DMS53 (cell line): Measurements from ENCODE around the gene ZNF267.
"Not testable (repeated sequence)": the region's sequence is repeated elsewhere in the genome, so short reads cannot be mapped to it uniquely, and the experiment has no call there.

Experiments
- DNase-seq: peaks from one replicate; lab custom pipeline; 2025; lab: John Stamatoyannopoulos, UW

Gene ZNF267

DNA sequence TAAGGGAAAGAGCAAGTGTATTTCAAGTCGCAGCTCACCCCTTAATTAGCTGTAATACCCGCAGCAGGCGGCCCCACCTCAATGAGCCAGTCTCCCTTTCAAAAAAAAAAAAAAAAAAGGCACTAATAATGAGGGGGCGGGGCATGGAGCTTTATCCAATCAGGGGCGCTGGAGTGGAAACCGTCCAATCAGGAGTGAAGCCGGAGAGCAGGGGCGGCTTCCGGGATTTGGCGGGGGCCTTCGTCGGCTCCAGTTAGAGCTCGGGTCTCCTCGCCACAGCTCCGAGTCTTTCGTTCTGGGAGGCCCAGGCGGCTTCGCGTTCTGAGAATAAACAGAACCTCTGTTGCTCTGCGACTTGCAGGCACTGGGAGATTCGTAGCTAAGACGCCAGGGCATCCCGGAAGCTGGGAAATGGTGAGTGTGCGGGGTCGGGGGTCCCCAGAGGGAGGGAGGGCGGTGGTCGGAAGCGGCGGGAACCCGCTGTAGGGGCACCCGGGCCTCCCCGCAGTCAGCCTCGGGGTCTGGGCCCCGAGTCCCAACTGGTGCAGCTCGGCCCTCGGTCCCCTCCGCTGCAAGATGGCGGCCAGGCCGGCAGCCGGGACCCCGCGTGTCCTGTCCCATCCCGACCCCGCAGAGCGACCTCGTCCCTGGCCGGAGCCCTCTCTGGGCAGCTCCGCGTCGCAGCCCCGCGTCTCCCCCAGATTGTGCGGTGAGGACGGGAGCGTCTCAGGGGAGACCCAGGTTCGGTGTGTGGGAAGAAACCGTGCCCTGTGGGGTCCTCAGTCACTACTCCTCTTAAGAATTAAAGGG lies at the start of gene ZNF267:
Gene ZNF267, plus strand, starts transcription at position 252 of the 810 bp plus-strand sequence. Its CDS starts 160 bp downstream, at position 412.
- DNase-seq: peak; percentile 95

DNA sequence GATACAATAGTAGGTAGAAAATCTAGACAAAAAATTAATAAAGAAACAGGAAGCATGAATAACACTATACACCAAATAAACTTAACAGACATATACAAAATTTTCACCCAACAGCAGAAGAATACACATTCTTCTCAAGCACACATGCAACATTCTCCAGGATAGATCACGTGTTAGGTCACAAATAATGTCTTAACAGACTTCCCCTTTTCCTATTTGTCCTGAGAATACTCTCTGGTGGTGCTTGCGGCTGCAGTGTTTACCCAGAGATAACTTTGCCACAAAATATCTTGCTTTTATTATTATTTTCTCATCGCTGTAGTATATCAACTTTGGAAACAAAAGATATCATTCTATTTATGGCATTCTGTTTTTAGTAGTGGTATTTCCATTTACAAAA lies 40.6 kb upstream of the ZNF267 start:
- DNase-seq: no peak

DNA sequence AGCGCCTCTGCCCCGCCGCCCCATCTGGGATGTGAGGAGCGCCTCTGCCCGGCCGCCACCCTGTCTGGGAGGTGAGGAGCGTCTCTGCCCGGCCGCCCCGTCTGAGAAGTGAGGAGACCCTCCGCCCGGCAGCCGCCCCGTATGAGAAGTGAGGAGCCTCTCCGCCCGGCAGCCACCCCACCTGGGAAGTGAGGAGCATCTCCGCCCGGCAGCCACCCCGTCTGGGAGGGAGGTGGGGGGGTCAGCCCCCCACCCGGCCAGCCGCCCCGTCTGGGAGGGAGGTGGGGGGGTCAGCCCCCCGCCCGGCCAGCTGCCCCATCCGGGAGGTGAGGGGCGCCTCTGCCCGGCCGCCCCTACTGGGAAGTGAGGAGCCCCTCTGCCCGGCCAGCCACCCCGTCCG lies 37.2 kb upstream of the ZNF267 start:
- not testable (repeated sequence) for DNase-seq

DNA sequence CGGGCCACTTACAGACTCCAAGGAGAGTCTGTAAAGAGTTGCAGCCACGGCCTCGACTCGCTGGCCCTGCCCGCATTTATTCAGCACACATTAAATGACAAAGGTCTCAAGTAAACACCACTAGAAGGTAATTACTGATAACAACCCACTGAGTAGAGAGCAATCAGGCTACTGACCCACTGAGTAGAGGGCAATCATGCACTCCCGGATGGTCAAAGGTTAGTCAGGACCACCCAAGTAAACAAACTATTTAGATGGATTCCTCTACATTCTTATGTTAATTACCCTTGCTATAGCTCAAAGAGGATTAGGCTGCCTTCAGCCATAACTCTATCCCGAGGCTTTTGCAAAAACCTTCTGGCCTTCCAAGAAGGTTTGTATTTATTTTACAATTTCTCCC lies 30.7 kb upstream of the ZNF267 start:
- DNase-seq: no peak

DNA sequence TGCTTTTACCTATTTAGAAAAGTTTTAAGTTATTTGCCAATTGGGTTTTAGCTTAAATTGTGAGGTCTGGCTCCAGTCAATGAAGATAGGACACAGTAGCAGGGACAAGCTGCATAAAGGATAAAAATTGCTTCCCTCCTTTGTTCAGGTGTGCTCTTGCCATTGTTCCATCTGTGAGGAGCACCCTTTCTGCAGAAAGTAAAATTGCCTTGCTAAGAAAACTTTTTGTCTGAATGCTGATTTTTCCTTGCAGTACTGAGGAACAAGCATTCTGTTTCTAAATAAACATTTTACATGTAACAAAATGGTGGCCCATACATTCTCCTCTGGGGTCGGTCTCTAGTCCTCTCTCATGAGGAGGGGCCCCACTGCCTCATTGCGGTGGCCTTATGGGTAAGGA lies 25.0 kb upstream of the ZNF267 start:
- not testable (repeated sequence) for DNase-seq

DNA sequence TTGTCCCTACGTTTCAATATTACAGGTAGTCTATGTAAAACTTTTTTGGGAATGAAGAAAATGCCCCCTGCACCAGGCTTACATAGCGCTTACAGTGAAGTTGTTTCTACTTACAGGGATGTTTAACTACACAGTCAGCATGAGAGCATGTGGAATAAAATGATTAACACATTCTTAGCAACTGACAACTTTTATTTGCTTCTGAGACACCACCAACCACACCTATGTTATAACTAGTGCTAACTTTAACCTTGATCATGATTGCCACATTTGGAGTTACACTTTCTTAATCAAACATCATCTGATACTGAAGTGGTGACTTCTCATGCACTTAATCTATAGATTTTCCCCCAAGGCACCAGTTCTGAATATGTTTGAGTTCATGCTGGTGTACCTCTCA lies 20.3 kb upstream of the ZNF267 start:
- DNase-seq: no peak

DNA sequence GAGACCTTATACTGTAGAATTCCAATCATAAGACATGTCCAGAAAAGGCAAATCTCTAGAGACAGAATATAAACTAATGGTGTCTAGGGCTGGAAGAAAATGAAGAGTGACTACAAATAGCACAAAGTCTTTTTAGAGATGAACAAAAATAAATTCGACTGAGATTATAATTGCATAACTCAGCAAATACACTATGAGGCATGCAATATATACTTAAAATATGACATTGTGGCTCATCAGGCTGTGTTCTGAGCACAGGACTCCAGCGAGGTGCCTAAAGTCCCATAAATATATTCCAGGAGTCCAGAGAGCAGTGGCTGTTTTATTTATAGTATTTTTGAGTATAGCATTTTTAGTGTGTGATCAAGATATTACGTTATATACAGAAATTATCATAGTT lies 13.1 kb upstream of the ZNF267 start:
- DNase-seq: no peak

DNA sequence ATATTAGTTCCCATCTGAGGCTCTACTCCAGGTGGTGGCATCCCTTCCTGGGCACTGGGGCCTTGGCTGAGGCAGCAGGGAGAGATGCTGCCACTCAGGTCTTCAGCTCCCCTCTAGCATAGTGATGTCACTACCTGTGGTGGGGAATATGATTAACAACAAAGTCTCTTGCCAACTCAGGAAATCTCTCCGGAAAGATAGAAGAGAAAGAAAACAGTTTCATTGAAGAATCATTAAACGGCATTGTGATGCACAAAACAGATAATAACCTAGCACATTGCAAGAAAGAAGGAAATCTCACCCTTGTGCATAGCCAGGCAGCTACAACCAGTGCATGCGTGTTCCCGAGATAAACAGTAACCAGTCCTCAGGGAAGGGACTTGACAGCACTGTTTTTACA lies 12.2 kb upstream of the ZNF267 start:
- no peak for DNase-seq

DNA sequence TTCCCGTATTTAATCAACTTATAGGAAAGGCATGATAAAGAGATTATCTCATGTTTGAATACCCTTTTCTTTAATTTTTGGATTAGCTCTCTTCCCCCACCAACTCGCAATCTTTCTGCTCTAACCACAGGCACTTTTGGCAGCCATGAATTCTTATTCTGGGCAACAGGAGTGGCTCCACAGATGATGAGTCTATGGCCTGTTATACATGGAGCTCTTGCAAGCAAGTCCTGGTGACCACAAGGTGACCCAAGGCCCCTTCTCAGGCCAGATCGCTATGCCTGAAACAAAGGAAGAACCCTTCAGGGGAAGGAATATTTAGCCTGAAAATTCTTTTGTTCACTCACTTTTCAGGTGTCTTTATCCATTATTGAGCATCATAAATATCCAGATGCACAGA lies 10.8 kb upstream of the ZNF267 start:
- DNase-seq: no peak

DNA sequence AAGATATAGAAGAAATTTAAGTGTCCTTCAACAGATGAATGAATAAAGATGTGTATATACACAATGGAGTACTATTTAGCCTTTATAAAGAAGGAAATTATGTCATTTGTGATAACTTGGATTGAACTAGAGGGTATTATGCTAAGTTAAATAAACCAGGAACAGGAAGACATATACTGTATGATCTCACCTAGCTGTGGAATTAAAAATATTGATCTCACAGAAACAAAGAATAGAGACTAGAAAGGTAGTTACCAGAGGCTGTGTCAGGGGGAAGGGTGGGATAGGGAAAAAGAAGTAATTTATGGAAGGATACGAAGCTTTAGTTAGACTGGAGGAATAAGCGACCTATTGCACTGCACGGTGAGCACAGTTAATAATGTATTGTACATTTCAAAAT lies 5.4 kb upstream of the ZNF267 start:
- no peak for DNase-seq

DNA sequence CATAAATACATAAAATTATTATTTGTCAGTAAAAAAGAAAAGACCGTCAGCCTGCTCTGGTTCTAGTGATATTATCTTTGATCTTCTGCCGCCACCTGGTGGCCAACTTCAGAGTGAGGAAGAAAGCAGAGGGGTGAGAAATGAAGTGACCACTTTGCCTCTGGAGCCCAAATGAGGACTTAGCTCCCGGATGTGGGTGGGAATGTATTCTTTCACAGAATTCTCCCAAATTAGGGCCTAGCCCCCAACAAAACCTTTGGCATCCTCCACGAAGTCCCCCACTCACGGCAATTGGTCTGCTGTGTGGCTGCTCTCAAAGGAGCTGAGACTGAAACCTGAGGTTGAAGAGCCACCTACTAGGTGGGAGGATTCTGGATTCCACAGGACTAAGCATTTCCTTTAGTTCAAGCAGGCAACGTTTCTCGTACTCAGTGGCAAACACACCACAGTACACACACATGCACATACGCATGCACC lies 4.9 kb upstream of the ZNF267 start:
- DNase-seq: peak; percentile 78

DNA sequence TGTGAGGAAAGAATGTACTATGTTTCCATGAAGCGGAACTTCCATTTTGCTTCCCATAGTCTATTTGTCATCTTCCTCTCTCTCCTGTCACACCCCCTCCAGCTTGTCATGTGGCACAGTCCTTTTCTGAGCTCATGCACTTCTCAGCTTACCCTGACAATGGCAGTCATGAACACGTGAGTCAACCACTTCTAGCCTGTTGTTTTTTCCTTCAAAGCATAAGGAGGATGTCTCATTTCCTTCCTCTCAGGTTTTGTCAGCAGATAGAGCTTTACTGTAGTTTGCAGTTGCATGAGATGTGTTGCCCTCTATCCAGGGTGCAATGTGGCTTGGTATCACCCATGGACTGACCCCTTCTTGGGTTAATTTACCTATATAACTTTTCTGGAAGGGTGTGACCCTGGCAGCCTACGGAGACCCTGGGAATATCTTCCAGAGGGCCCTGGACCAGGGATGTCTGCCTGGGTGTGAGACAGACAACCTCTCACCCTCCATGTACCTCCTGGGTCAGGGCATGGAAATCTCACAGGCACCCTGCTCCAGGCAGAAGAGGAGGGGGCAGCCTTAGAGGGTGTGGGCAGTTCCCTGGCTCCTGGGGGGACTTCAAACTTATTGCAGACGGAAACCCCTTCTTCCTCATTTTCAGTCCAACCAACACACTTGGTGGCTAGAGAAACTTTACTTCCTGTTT lies 4.0 kb upstream of the ZNF267 start:
- peak; percentile 77 for DNase-seq

DNA sequence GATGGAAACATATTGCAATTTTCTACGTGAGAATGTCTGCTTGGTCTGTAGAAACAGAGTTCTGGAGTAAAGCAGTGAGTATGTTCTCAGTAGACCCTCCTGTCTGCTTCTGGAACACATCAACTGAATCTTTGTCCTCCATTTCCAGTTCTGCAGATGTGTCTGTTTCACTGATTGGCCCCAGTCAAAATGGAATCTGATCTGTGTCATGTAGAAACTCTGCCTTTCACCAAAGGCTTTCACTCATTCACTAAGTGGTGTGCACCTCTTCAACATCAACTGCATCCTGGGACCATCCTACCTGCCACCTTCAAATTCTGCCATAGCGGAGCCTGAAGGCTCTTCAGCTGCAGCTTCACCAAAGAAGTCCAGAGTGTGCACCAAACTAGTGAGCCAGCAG lies 2.8 kb upstream of the ZNF267 start:
- DNase-seq: no peak

DNA sequence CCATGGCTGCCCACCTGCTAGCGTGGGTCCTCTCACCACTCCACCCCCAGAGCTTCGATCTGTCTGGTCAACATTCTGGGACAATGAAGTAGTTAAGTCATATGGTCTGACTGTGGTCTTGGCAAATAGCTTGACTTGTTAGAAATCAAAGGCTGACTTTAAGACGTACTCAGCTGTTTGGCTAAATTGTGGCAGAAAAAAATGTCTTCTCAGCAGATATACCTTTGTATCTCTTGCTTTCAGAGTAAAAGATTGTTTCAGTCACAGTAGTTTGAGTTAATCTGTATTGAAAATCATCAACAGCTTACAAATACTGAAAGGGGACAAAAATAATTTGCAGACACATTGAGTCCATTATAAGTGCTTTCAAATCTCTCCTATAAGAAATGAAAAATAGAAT lies 2.1 kb upstream of the ZNF267 start:
- DNase-seq: no peak

DNA sequence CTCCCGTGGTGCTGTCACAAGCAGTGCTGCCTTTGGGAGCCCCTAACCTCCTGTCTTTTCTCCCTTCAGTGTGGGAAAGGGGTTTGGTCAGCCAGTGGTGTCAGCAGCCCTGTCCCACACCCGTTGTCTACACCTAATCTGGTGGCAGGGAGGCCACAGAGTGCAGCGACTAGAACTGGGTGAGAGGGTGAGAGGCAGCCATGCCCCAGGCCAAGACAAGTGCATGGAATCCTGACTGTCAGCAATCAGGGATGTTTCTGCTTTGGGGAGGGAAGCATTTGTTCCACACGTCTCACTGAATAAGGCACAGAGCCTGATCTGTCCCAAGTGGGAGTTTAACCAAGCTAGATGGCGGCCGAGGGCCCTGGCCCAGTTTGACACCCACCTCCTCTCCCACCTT lies 1.4 kb upstream of the ZNF267 start:
- DNase-seq: no peak

DNA sequence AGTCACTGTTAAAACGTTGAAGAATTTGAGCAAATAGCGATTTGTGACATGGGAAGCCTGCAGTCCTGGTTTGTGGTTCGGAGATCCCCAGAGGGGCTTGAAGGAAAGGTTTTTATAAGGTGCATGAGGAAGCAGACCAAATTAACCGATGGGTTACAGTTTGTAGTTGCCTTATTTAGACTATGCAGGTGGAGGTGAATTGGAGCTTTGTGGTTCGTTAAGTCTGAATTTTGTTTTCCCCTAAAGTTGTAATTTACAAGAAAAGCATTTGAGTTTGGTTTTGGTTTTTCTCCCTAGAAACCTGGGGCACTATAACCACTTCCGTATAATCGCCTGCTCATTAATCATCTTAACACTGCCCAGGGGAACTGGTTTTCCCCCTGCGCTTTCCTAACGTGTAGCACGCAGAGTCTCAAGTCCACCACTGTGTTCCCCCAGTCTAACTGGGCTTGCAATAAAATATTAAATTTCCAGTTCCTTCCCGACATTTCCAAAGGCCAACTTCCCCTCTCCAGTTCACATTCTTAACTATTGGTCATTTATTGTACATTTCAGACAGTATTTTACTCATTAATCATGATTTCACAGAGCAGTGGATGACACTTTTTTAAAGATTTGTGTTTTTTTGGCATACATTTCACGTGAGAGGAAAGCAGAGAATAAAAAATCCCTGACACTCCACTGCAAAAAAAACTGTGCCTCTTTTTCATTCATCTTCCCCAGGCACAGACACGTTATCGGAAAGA lies 932 bp downstream of the ZNF267 start:
- DNase-seq: peak; percentile 42

DNA sequence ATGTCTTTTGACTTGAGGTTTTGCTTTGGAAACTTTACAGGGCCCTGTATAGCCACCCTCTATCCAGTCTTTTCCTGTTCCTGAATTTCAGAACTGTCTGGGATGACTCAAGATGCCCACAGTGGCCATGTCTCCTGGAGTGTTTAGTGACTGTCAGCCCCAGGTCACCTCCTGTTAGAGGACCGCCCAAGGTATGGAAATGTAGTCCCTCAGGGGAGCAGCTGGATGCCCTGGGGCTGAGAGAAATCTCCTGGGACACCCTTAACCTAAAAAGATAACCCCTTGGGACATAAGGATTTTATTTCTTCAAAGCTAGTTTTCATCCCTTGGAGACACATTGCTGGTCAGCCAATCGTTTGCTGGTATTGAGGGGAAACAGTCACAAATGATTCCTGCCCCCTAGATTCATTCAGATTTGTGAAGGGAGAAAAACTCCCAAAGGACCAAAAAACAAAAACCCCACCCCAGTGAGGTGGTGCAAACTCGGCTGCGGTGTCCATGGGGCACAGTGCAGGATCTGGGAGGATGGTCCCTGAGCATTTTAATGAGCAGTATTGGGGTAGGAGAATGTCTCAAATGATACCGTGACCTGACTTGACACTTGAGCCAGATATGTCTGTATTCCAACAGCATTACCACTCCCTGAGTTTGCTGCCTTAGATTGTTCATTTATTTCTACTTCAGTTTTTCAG lies 1.7 kb downstream of the ZNF267 start:
- DNase-seq: no peak

DNA sequence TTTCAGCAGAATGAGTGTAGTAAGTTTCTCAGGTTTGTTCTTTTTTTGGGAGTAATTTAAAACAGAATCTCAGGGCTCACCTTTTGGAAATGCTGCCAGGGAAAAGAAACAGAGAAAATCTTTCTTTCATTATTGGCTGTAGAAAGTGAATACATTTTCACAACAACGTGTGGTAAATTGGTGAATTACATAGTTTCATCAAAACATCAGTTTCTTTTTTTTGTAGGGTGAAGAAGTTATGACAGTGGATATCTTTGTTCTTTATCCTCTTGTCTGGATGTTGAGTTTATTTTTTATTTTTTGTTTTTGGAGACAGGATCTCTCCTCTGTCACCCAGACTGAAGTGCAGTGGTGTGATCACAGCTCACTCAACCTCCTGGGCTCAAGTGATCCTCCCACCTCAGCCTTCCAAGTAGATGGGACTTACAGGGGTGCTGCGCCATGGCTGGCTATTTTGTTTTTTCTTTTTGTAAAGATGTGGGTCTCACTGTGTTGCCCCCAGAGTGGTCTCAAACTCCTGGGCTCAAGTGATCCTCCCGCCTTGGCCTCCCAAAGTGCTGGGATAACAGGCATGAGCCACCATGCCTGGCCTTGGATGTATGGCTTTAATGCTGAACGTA lies 2.4 kb downstream of the ZNF267 start:
- no peak for DNase-seq

DNA sequence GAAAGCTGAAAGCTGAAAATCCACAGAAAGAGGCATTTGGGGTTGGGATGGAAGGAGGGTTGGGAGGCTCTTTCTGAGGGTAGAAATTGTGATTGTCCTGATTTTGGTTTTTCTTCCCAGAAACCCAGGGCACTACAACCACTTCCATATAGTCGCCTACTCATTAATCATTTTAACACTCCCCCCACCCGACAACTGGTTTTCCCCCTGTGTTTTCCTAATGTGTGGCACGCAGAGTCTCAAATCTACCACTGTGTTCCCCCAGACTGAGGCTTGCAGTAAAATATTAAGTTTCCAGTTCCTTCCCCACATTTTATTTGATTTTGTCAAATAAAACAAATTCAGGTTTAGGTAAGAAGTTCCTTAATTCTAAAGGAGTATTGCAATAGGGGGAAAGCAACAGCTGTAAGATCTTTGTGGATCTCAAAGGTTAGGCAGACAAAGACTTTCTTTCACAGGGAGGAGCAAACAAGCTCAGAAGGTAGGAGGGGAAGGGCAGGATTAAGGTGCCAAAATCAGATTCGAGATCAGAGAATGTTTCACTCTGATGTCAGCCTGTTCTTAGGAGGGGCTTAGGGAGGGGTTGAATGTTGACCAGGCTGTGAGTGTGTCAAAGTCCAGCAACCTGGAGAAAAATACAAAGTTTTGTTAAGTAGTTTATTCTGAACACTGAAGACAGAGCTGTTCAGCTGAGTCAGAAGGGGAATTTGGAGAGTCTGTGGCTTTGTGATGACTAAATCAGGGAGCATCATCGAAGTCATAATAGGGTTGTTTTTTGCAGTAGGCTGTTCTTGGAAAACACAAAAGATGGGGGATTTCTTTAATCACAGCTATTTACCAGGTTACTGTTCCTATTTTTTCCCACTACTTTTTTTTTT lies 3.6 kb downstream of the ZNF267 start:
- DNase-seq: no peak

DNA sequence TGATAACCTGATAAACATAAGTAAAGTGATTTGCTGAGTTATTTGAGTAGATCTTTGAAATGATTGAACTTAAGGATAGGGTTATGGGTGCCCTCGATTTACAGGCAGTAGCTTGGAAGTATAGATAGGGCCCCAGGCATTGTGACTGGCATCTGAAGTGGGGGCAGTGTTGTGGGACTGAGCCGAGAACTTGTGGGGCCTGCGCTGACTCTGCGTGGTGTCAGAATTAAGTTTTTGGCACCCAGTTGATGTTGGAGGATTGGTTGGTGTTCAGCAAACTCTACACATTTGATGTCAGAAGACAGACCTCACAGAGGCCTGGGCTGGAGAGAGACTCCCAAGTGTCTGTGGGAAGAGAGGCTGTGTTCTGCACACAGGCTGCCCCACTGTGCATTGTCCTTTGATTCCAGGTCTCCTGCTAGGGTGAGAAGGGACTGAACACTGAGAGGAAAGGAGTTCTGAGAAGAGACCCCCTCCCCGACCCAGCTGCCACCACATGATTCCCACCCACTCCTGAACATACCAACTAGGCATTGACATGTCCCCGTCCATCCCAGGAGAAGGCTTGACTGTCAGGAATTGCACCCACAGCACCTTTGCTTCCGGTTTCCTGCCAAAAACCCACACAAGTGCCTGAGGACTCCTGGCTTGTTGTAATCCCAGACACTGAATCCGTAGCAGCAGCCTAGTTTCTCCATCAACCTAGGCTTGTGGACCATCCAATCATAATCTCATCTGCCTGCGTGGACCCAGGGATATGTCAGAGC lies 4.5 kb downstream of the ZNF267 start:
- no peak for DNase-seq
